Measurements from ENCODE around the gene SLC27A6.

Gene SLC27A6

DNA sequence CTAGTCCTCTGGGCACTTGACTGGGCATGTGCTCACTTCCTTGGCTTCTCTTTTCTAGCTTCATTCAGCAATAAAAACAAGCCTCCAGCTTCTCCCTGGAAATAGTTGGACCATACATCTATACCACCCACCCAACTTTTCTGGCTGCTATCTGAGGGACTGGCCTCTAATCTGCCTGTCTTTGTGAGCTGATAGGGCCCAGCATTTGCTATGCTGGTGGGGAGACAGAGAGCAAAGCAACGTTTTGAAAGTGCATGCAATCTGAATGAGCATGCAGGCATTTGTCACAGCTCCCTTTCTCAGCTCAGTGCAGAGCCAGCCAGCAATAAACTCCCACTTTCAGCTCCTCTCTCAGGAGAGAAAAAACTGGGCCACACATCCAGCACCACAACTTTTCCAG, 78.6 kb downstream of the SLC27A6 start:
- H3K27me3 ChIP-seq (ENCODE audit: insufficient read depth, poor library complexity, severe bottlenecking) = no peaks in the 10 kb centered on the region
- ATAC-seq (ENCODE audit: low read depth) (no peak), DNase-seq (ENCODE audit: low spot score) (no peak)
- H3K4me1 ChIP-seq (ENCODE audit: insufficient read depth, poor library complexity, severe bottlenecking) = no peaks in the 10 kb centered on the region
- no peaks in the 10 kb centered on the region for H3K36me3 ChIP-seq (ENCODE audit: low read depth)
- H3K27ac ChIP-seq (ENCODE audit: poor library complexity, severe bottlenecking) = no peak overlapping the region
- TF ChIP-seq, protein P1, sequence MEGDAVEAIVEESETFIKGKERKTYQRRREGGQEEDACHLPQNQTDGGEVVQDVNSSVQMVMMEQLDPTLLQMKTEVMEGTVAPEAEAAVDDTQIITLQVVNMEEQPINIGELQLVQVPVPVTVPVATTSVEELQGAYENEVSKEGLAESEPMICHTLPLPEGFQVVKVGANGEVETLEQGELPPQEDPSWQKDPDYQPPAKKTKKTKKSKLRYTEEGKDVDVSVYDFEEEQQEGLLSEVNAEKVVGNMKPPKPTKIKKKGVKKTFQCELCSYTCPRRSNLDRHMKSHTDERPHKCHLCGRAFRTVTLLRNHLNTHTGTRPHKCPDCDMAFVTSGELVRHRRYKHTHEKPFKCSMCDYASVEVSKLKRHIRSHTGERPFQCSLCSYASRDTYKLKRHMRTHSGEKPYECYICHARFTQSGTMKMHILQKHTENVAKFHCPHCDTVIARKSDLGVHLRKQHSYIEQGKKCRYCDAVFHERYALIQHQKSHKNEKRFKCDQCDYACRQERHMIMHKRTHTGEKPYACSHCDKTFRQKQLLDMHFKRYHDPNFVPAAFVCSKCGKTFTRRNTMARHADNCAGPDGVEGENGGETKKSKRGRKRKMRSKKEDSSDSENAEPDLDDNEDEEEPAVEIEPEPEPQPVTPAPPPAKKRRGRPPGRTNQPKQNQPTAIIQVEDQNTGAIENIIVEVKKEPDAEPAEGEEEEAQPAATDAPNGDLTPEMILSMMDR (IDR thresholded peaks at IDR 0.05; ENCODE audit: poor library complexity, severe bottlenecking) = no peak
- no peak overlapping the region for H3K4me3 ChIP-seq (ENCODE audit: severe bottlenecking)
- no peaks in the 10 kb centered on the region for H3K9me3 ChIP-seq (ENCODE audit: severe bottlenecking)

DNA sequence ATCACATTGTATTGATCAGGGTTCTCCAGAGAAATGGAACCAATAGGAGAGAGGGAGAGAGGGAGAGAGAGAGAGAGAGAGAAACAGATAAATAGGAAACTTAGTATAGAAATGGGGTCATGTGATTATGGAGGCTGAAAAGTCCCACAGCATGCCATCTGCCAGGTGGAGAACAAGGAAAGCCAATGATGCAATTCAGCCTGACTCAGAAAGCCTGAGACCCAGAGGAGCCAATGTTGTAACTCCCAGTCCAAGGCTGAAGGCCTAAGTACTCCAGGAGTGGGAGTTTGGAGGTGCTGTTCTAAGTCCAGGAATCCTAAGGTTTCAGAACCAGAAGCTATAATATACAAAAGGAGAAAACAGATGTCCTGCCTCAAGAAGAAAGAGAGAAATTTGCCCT, 80.9 kb downstream of the SLC27A6 start:
- no peak overlapping the region for H3K27ac ChIP-seq (ENCODE audit: poor library complexity, severe bottlenecking)
- H3K36me3 ChIP-seq (ENCODE audit: low read depth) = no peaks in the 10 kb centered on the region
- 0 out of 3 replicates have a peak, but pooled peaks have one; percentile 49 for ATAC-seq (ENCODE audit: low read depth)
- no peaks in the 10 kb centered on the region for H3K9me3 ChIP-seq (ENCODE audit: severe bottlenecking)
- H3K4me3 ChIP-seq (ENCODE audit: severe bottlenecking) = no peak overlapping the region
- H3K27me3 ChIP-seq (ENCODE audit: insufficient read depth, poor library complexity, severe bottlenecking) = no peaks in the 10 kb centered on the region
- DNase-seq (ENCODE audit: low spot score) = no peak
- no peaks in the 10 kb centered on the region for H3K4me1 ChIP-seq (ENCODE audit: insufficient read depth, poor library complexity, severe bottlenecking)
- TF ChIP-seq, protein P1 (IDR thresholded peaks at IDR 0.05; ENCODE audit: poor library complexity, severe bottlenecking) = no peak

DNA sequence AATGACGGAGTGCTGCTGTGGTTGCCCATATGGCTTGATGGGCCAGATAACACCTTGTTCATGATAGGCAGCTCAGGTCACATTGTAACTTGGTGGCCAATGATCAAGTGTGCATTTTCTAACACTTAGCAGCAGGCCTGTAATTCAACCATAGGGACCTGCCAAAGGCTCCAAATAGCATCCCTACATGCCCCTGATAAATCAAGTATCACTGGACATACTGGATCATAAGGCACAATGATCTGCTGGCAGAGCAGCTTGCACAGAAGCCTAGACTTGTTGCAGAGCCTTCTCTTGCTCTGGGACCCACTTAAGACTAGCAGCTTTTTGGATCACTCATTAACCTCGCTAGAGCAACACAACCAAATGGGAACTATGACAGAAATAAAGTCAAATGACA, 83.2 kb downstream of the SLC27A6 start:
- Histone ChIP-seq H3K4me3 (ENCODE audit: severe bottlenecking) (no peak overlapping the region), H3K36me3 (ENCODE audit: low read depth) (no peaks in the 10 kb centered on the region), H3K9me3 (ENCODE audit: severe bottlenecking) (no peaks in the 10 kb centered on the region), H3K27me3 (ENCODE audit: insufficient read depth, poor library complexity, severe bottlenecking) (no peaks in the 10 kb centered on the region), H3K27ac (ENCODE audit: poor library complexity, severe bottlenecking) (no peak overlapping the region), H3K4me1 (ENCODE audit: insufficient read depth, poor library complexity, severe bottlenecking) (no peaks in the 10 kb centered on the region)
- ATAC-seq (ENCODE audit: low read depth) (no peak), DNase-seq (ENCODE audit: low spot score) (no peak)
- TF ChIP-seq, protein P1 (IDR thresholded peaks at IDR 0.05; ENCODE audit: poor library complexity, severe bottlenecking) = no peak

DNA sequence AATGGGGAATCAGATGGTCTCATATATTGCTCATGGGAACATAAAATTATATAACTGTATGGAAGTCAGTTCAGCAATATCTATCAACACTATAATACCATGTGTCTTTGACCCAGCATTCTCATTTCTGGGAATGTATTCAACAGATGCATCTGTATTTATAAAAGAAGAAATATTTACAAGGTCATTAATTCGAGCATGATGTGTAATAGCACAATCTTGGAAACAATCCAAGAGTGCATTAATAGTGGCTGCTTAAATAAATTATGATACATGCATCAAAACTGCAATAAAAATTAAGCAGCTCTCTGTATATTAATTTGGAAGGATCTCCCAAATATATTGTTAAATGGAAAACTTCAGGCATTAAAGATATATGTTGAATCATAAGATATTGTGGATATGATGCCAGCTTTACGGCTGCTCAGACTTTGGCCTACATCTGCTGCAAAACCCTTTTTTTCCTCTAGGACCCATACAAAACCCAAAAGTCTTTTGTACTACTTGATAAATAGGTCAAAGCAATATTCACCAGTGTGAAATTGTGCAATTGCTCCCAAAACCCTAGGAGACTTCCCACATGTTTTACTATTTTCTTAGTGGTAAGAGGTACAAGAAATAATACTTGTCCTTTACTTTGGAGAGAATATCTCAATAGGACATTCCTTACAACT, 84.0 kb downstream of the SLC27A6 start:
- H3K4me1 ChIP-seq (ENCODE audit: insufficient read depth, poor library complexity, severe bottlenecking) = no peaks in the 10 kb centered on the region
- TF ChIP-seq, protein P1 (IDR thresholded peaks at IDR 0.05; ENCODE audit: poor library complexity, severe bottlenecking) = no peak

DNA sequence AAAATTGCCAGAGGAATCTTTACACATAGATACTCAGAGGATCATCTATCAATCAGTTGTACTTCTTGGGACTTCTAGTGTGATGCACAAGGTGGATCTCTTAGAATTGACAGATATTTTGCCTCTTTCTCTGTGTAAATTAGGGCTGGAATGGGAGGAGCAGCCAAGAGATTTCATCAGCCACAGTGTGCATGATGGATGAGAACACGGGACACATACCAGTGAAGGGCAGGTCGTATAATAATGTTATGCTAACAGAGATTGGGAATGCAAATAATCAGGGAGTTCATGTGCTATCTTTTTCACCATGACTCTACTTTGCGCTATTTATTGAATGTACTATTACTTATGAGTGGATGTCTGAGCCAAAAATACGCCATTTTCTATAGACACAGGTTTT, 86.0 kb downstream of the SLC27A6 start:
- H3K4me3 ChIP-seq (ENCODE audit: severe bottlenecking) = no peak overlapping the region
- ATAC-seq (ENCODE audit: low read depth) (peak; percentile 35; the same call in 1 of the 3 replicates), DNase-seq (ENCODE audit: low spot score) (no peak)
- no peaks in the 10 kb centered on the region for H3K36me3 ChIP-seq (ENCODE audit: low read depth)
- no peaks in the 10 kb centered on the region for H3K27me3 ChIP-seq (ENCODE audit: insufficient read depth, poor library complexity, severe bottlenecking)
- TF ChIP-seq, protein P1 (IDR thresholded peaks at IDR 0.05; ENCODE audit: poor library complexity, severe bottlenecking) = no peak
- H3K4me1 ChIP-seq (ENCODE audit: insufficient read depth, poor library complexity, severe bottlenecking) = no peaks in the 10 kb centered on the region
- H3K9me3 ChIP-seq (ENCODE audit: severe bottlenecking) = no peaks in the 10 kb centered on the region
- H3K27ac ChIP-seq (ENCODE audit: poor library complexity, severe bottlenecking) = no peak overlapping the region

More for the DNA sequence above, 84.0 kb downstream of the SLC27A6 start:
- ATAC-seq (ENCODE audit: low read depth) (no peak), DNase-seq (ENCODE audit: low spot score) (no peak)
- H3K9me3 ChIP-seq (ENCODE audit: severe bottlenecking) = no peaks in the 10 kb centered on the region
- no peak overlapping the region for H3K4me3 ChIP-seq (ENCODE audit: severe bottlenecking)
- H3K36me3 ChIP-seq (ENCODE audit: low read depth) = no peaks in the 10 kb centered on the region
- no peak overlapping the region for H3K27ac ChIP-seq (ENCODE audit: poor library complexity, severe bottlenecking)
- no peaks in the 10 kb centered on the region for H3K27me3 ChIP-seq (ENCODE audit: insufficient read depth, poor library complexity, severe bottlenecking)
